ENCODE data around the gene ZBTB46.

Gene ZBTB46

DNA sequence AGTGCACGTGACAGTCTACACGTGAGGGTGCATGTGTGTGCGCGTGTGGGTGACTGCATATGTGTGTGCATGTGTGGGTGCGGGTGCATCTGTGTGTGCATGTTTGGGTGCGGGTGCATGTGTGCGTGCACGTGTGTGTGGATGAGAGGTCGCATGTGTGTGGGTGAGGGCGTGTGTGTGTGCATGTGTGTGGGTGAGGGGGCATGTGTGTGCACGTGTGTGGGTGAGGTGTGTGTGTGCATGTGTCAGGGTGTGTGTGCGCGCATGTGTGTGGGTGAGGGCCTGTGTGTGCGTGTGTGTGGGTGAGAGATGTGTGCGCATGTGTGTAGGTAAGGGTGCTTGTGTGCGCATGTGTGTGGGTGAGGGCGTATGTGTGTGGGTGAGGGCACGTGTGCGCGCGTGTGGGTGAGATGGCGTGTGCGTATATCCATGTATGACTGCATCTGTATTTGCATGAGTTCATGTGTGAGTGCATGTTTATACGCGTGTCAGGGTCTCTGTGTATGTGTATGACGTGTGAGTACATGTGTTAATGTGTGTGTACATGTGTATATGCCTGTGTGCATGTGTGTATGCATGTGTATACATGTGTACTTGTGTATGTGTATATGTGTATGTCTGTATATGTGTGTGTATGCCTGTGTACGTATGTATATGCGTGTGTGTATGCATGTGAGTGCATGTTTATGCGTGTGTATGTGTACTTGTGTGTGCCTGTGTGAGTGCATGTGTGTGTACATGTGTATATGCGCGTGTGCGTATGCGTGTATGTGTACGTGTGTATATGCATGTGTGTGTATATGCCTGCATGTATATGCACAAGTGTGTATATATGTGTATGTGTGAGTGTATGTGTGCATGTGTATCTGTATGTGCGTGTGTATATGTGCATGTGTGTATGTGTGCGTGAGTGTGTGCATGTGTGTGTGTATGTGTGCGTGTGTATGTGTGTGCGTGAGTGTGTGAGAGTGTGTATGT lies 98.7 kb downstream of the ZBTB46 start:
- TF ChIP-seq, protein P1, sequence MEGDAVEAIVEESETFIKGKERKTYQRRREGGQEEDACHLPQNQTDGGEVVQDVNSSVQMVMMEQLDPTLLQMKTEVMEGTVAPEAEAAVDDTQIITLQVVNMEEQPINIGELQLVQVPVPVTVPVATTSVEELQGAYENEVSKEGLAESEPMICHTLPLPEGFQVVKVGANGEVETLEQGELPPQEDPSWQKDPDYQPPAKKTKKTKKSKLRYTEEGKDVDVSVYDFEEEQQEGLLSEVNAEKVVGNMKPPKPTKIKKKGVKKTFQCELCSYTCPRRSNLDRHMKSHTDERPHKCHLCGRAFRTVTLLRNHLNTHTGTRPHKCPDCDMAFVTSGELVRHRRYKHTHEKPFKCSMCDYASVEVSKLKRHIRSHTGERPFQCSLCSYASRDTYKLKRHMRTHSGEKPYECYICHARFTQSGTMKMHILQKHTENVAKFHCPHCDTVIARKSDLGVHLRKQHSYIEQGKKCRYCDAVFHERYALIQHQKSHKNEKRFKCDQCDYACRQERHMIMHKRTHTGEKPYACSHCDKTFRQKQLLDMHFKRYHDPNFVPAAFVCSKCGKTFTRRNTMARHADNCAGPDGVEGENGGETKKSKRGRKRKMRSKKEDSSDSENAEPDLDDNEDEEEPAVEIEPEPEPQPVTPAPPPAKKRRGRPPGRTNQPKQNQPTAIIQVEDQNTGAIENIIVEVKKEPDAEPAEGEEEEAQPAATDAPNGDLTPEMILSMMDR (IDR thresholded peaks at IDR 0.05), result no peak

DNA sequence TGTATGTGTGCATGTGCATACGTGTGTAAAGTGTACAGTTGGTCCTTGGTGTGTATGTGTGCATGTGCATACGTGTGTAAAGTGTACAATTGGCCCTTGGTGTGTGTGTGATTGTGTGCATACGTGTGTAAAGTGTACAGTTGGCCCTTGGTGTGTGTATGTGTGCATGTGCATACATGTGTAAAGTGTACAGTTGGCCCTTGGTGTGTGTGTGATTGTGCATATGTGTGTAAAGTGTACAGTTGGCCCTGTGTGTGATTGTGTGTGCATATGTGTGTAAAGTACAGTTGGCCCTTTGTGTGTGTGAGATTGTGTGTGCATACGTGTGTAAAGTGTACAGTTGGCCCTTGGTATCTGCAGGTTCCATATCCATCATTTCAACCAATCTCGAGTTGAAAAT lies 99.7 kb downstream of the ZBTB46 start:
- TF ChIP-seq, protein P1 (IDR thresholded peaks at IDR 0.05), result no peak

DNA sequence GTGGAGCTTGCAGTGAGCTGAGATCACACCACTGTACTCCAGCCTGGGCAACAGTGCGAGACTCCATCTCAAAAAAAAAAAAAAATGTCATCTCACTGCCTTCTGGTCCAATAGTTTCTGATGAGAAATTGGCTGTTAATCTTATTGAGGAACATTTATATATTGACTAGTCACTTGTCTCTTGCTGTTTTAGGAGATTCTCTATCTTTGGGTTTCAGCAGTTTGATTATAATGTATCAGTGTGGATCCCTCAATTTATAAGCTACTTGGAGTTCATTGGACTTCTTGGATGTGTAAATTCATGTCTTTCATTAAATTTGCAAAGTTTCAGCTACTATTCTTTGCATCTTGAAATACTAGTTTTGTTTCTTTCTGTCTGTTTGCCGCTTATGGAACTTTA lies 112.1 kb downstream of the ZBTB46 start:
- TF ChIP-seq, protein P1 (IDR thresholded peaks at IDR 0.05), result no peak

DNA sequence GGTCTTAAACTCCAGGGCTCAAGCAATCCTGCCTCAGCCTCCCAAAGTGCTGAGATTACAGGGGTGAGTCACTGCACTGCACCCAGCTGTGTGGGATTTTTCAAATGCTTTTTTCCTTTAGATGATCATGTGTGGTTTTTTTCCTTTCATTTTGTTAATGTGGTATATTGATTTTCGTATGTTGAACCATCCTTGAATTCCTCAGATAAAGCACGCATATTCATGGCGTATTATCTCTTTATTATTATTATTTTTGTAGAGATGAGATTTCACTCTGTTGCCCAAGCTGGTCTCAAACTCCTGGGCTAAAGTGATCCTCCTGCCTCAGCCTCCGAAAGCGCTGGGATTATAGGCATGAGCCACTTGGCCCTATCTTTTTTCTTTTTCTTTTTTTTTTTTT lies 116.2 kb downstream of the ZBTB46 start:
- TF ChIP-seq, protein P1 (IDR thresholded peaks at IDR 0.05), result no peak

DNA sequence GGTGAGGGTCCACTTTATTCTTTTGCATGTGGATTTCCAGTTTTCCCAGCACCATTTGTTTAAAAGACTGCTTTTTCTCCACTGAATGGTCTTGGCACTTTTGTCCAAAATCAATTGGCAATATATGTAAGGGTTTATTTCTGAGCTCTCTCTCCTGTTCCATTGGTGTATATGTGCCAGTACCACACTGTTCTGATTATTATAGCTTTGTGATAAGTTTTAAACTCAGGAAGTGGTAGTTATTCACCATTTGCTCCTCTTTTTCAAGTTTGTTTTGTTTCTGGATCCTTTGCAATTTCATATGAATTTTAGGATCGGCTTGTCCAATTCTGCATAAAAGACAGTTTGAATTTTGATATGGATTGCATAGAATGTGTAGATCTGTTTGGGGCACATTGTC lies 118.9 kb downstream of the ZBTB46 start:
- TF ChIP-seq, protein P1 (IDR thresholded peaks at IDR 0.05), result no peak

DNA sequence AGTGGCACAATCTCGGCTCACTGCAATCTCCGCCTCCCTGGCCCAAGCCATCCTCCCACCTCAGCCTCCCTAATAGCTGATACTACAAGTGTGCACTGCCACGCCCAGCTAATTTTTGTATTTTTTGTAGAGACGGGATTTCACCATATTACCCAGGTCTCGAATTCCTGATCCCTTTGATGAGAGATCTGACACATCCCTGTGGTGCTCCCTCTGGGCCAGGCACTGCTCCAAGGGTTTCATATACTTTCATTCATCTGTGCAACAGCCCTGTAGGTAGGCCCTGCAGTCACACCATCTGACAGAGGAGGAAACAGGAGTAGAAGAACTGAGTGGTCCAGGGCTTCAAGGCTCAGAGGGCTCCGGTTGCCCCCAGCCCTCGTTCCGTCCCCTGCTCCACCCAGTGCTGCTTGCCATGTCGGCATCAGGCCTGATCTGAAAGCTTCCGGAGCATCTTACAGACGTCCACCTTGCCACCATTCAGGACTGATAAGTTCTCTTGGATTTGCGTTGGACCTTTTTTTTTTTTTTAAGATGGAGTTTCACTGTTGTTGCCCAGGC lies 119.9 kb downstream of the ZBTB46 start:
- TF ChIP-seq, protein P1 (IDR thresholded peaks at IDR 0.05), result no peak

DNA sequence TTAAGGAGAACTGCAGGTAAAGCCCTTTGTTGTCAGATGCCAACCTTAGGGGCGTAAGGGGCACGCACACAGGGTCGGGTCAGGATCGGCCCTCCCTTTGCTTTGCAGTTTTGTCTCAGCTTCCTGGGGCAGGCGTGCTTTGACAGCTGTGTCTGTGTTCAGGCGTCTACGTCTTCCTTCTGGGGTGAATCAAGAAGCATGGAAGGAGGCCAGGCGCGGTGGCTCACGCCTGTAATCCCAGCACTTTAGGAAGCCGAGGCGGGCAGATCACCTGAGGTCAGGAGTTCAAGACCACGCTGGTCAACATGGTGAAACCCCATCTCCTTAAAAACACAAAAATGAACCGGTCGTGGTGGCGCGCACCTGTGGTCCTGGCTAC lies 121.9 kb downstream of the ZBTB46 start:
- TF ChIP-seq, protein P1 (IDR thresholded peaks at IDR 0.05), result no peak
